GM23338 (cell line): ENCODE data around the gene ARHGAP32. TPM values are rescaled to one million over a fixed set of nuclear protein-coding genes. Genes with fewer than 3 reads are reported as not detected.

Experiments used
- ATAC-seq: fragments of 200-7000 bp; cut with Tn5 transposase; 3 replicates; pipeline ENCODE4 v1.9.1; 2020
- DNase-seq: peaks from one replicate; pipeline ENCODE4 v3.0.0-alpha.2; 2015; ENCODE audit warnings: low spot score
- H2AFZ ChIP-seq: fragments of 200-600 bp; sonication (generic); 2 replicates; pipeline ENCODE4 v1.8.0; 2016; ENCODE audit warnings: antibody characterized with exemption, mild to moderate bottlenecking, moderate library complexity
- H3F3A ChIP-seq: fragments of 200-600 bp; sonication (generic); replicated peaks from 2 replicates; pipeline ENCODE4 v1.8.0; 2017; ENCODE audit warnings: antibody characterized with exemption, mixed run types, low read depth
- H3K27ac ChIP-seq: fragments of 200-600 bp; sonication (generic); 2 replicates; pipeline ENCODE4 v1.6.1; 2016; ENCODE audit warnings: low read depth
- H3K27me3 ChIP-seq: fragments of 200-600 bp; sonication (generic); 2 replicates; pipeline ENCODE4 v1.8.0; 2016; ENCODE audit warnings: mild to moderate bottlenecking, mixed run types, moderate library complexity; ENCODE audit not compliant: insufficient read depth
- H3K36me3 ChIP-seq: fragments of 200-600 bp; sonication (generic); 2 replicates; pipeline ENCODE4 v1.8.0; 2016; ENCODE audit warnings: mild to moderate bottlenecking; ENCODE audit not compliant: insufficient read depth
- H3K4me1 ChIP-seq: fragments of 200-600 bp; sonication (generic); 2 replicates; pipeline ENCODE4 v1.8.0; 2016; ENCODE audit warnings: mild to moderate bottlenecking, moderate library complexity; ENCODE audit not compliant: insufficient read depth
- H3K4me2 ChIP-seq: fragments of 200-600 bp; sonication (generic); 2 replicates; pipeline ENCODE4 v1.7.1; 2017; ENCODE audit warnings: mixed run types
- H3K4me3 ChIP-seq: fragments of 200-600 bp; sonication (generic); 2 replicates; pipeline ENCODE4 v1.6.1; 2016; ENCODE audit warnings: mixed run types
- H3K79me2 ChIP-seq: fragments of 200-600 bp; sonication (generic); replicated peaks from 2 replicates; pipeline ENCODE4 v1.8.0; 2017; ENCODE audit warnings: mild to moderate bottlenecking; ENCODE audit not compliant: insufficient read depth
- H3K9me2 ChIP-seq: fragments of 200-600 bp; sonication (generic); 2 replicates; pipeline ENCODE4 v1.8.0; 2017; ENCODE audit not compliant: insufficient read depth
- H4K20me1 ChIP-seq: fragments of 200-600 bp; sonication (generic); replicated peaks from 2 replicates; pipeline ENCODE4 v1.8.0; 2017; ENCODE audit warnings: mild to moderate bottlenecking; ENCODE audit not compliant: insufficient read depth
- H3K27ac Mint-ChIP-seq: 2 replicates; pipeline ENCODE4 v1.8.0; 2020; ENCODE audit warnings: inconsistent platforms, mild to moderate bottlenecking, moderate library complexity, mixed read lengths
- H3K27me3 Mint-ChIP-seq: 3 replicates; pipeline ENCODE4 v1.8.0; 2022; ENCODE audit warnings: low read depth, mild to moderate bottlenecking, moderate library complexity, mixed read lengths, inconsistent platforms; ENCODE audit not compliant: insufficient read depth, poor library complexity
- H3K36me3 Mint-ChIP-seq: 3 replicates; pipeline ENCODE4 v1.8.0; 2021; ENCODE audit warnings: low read depth, mild to moderate bottlenecking, inconsistent platforms, moderate library complexity, mixed read lengths
- H3K4me1 Mint-ChIP-seq: 3 replicates; pipeline ENCODE4 v1.8.0; 2020; ENCODE audit warnings: mild to moderate bottlenecking, inconsistent platforms, mixed read lengths
- H3K4me3 Mint-ChIP-seq: 3 replicates; pipeline ENCODE4 v1.8.0; 2021; ENCODE audit warnings: moderate library complexity, mild to moderate bottlenecking, inconsistent platforms, mixed read lengths
- H3K9me3 Mint-ChIP-seq: 3 replicates; pipeline ENCODE4 v1.8.0; 2020; ENCODE audit warnings: moderate library complexity, mild to moderate bottlenecking, inconsistent platforms, mixed read lengths
- CREB1 ChIP-seq: fragments of 250-450 bp; sonication (Bioruptor Pico); IDR thresholded peaks from 2 replicates; pipeline ENCODE4 v1.5.0; 2020; ENCODE audit warnings: low read depth, mild to moderate bottlenecking, moderate library complexity
- CTCF ChIP-seq, 2 experiments: fragments of 200-600 bp in 1 of 2; sonication (generic) in 1 of 2; conservative IDR thresholded peaks; 2 replicates each; pipeline versions ENCODE4 v1.5.1 to v1.6.1; 2016 to 2017; ENCODE audit warnings: antibody characterized with exemption in 2 of 2, low read depth in 2 of 2, mild to moderate bottlenecking in 2 of 2, moderate library complexity in 1 of 2
- ETS1 ChIP-seq: IDR thresholded peaks from 2 replicates; pipeline ENCODE4 v1.6.1; 2016; ENCODE audit warnings: antibody characterized with exemption
- EZH2phosphoT487 ChIP-seq: fragments of 200-600 bp; sonication (generic); IDR thresholded peaks from one replicate; pipeline ENCODE4 v1.8.1; 2018; ENCODE audit warnings: antibody characterized with exemption; ENCODE audit not compliant: unreplicated experiment
- REST ChIP-seq: IDR thresholded peaks from one replicate; pipeline ENCODE4 v1.6.1; 2018; ENCODE audit warnings: antibody characterized with exemption; ENCODE audit not compliant: unreplicated experiment
- STAT1 ChIP-seq: IDR thresholded peaks from one replicate; pipeline ENCODE4 v1.6.1; 2016; ENCODE audit warnings: antibody characterized with exemption; ENCODE audit not compliant: unreplicated experiment
- ZNF114 ChIP-seq: fragments of 250-450 bp; sonication (Bioruptor Pico); IDR thresholded peaks from 2 replicates; pipeline ENCODE4 v1.5.0; 2020; ENCODE audit warnings: mild to moderate bottlenecking, moderate library complexity
- ZNF462 ChIP-seq: fragments of 250-450 bp; sonication (Bioruptor Pico); IDR thresholded peaks from 2 replicates; pipeline ENCODE4 v1.5.0; 2020; ENCODE audit warnings: mild to moderate bottlenecking, moderate library complexity
- polyA plus RNA-seq: library from polyadenylated mRNA; unstranded; fragments of >200 nt; fragmentation: Nextera tagmentation; extraction: Ambion mirVana; gene quantifications from 2 replicates; pipeline ENCODE4 v1.2.1, GENCODE V29; 2016
- total RNA-seq: library from RNA; depleted of rRNA; stranded (reverse); fragments of >200 nt; shearing (Covaris generic); gene quantifications from 2 replicates; pipeline ENCODE4 v1.2.3, GENCODE V29; 2014

ARHGAP32 gene
- total and polyA plus RNA-seq, 2 experiments from 2014 or later = 3.9 to 17.2 TPM

- TF ChIP-seq ETS1 = no peak
- TF ChIP-seq REST = no peak
These were observed 10.5 kb upstream of the ARHGAP32 start (continued) for GRCh38 chr11:129202646-129203045.

- 0 out of 2 replicates have a peak overlapping the region, but pooled peaks have one; percentile 47 for H3K27ac ChIP-seq
- no peak overlapping the region for H2AFZ ChIP-seq
- no peaks in the 10 kb centered on the region for H3K9me2 ChIP-seq
- DNase-seq = no peak
- Mint-ChIP-seq H3K36me3 (peaks cover 22% of the 10 kb centered on the region), H3K27me3 (peaks cover 2% of the 10 kb centered on the region), H3K27ac (no peak overlapping the region), H3K9me3 (peaks cover 21% of the 10 kb centered on the region), H3K4me3 (no peak overlapping the region), H3K4me1 (peaks cover 5% of the 10 kb centered on the region)
- peaks cover 5% of the 10 kb centered on the region for H3K36me3 ChIP-seq
- peaks cover 21% of the 10 kb centered on the region for H3K4me1 ChIP-seq
- peak; percentile 76 for ATAC-seq
- no peak overlapping the region for H3K4me3 ChIP-seq
- H3K79me2 ChIP-seq = peaks cover 50% of the 10 kb centered on the region
- H3F3A ChIP-seq = no peaks in the 10 kb centered on the region
- H3K27me3 ChIP-seq = no peaks in the 10 kb centered on the region
- H3K4me2 ChIP-seq = no peak overlapping the region
- H4K20me1 ChIP-seq = no peaks in the 10 kb centered on the region; the same call in 1 of the 2 replicates
- TF ChIP-seq CTCF (conservative IDR thresholded peaks at IDR 0.05; ENCODE audit: low read depth in 2 of 2) (no peak), ZNF114 (CRISPR knock-in tag) (no peak), STAT1 (no peak), ETS1 (no peak), CREB1 (CRISPR knock-in tag) (no peak), EZH2phosphoT487 (no peak), ZNF462 (CRISPR knock-in tag) (no peak)
These were observed 3.6 kb upstream of the ARHGAP32 start for GRCh38 chr11:129195682-129196081.
